Astrocyte of the cerebellum (primary cell): ENCODE data around the gene CPNE5.

Source experiments
- DNase-seq: peaks from one replicate; pipeline ENCODE4 v3.0.0-alpha.2; 2011; ENCODE audit warnings: low read depth
- H3K4me3 ChIP-seq: 2 replicates; pipeline ENCODE4 v1.5.1; 2011; ENCODE audit warnings: mild to moderate bottlenecking, low read depth, low read length, moderate library complexity
- in situ Hi-C: cut with HindIII; loops from 2 replicates; pipeline ENCODE4 v1.10.0; 2017; ENCODE audit warnings: low sequenced_read_pairs
- TF ChIP-seq, protein P1 (sequence below): IDR thresholded peaks from 2 replicates; pipeline ENCODE4 v1.5.1; 2012; ENCODE audit warnings: low read length, low read depth, moderate library complexity, mild to moderate bottlenecking; ENCODE audit errors: missing control alignments

CPNE5 gene

DNA sequence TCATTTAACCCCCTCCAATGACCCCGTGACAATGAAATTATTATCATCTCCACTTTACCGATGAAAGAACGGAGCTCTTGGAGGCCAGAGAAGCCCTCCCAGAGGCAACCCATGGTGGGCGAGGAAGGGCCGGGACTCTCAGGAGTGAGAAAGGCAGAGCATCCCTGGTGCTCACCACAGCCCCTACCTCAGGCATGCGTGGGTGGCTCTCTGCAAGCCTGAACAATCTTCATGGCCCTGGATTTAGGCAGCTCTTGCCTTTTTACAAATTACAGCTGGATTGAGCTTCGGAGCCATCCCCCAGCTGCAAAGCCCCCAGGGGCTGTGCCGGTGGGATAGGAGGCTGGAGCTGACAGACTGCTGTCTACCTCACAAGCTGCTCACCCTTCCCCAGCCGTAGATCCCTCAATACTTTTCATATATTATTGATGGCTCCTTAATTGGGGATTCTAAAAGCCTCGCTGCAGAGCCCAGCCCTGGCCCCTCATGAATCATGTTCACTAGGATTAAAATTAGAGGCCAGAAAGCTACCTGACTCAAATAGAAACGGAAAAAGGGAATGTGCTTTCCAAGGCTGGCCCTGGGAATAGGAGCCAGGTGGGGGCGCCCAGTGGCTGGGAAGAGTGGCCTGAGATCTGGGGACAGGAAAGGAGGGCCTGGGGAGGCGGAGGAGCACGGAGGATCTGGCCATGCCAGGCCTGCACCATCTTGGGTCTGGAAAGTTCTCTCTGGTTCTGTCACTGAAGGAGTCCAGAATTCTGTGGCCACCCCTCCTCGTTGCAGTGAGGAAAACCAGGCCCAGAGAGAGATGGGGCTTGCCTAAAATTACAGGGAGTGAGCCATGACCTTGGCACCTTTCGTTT lies 29.1 kb downstream of the CPNE5 start:
- DNase-seq, result no peak
- TF ChIP-seq, protein P1, sequence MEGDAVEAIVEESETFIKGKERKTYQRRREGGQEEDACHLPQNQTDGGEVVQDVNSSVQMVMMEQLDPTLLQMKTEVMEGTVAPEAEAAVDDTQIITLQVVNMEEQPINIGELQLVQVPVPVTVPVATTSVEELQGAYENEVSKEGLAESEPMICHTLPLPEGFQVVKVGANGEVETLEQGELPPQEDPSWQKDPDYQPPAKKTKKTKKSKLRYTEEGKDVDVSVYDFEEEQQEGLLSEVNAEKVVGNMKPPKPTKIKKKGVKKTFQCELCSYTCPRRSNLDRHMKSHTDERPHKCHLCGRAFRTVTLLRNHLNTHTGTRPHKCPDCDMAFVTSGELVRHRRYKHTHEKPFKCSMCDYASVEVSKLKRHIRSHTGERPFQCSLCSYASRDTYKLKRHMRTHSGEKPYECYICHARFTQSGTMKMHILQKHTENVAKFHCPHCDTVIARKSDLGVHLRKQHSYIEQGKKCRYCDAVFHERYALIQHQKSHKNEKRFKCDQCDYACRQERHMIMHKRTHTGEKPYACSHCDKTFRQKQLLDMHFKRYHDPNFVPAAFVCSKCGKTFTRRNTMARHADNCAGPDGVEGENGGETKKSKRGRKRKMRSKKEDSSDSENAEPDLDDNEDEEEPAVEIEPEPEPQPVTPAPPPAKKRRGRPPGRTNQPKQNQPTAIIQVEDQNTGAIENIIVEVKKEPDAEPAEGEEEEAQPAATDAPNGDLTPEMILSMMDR, result no peak
- H3K4me3 ChIP-seq, result no peak overlapping the region
- in situ Hi-C loops, result loop anchor here (5.0 kb wide), 2 partner anchors 53 to 97 kb away; no protein-coding TSS in a partner anchor

DNA sequence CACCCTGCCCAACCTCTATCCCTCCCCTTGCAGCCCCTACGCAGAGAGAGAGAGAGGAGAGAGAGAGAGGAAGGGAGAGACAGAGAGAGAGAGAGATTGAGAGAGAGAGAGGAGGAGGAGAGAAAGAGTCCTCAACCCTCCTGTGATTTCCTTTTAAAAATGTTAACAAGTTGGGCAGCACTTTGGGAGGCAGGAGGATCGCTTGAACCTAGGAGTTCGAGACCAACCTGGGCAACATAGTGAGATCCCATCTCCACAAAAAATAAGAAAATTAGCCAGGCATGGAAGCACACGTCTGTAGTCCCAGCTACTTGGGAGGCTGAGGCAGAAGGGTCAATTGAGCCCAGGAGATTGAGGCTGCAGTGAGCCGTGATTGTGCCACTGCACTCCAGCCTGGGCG lies 30.1 kb downstream of the CPNE5 start:
- no peak overlapping the region for H3K4me3 ChIP-seq
- in situ Hi-C loops, result no loop called here
- TF ChIP-seq, protein P1, result no peak
- DNase-seq, result no peak

DNA sequence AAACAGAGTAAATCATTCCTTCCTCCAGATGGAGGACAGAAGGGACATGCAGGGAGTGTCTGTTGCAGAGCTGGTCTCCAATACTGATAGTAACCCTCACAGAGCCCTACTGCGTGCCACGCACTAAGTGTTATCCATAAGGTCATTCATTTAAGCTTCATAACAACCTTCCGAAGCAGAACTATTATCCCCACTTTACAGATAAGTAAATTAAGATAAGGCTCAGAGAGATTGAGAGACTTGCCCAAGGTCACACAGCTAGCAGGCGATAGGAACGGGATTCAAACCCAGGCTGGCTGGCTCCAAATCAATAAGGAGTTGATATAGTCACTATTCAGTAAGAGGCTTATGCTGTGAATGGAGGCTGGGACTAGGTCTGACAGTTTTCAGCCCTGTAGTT lies 30.6 kb downstream of the CPNE5 start:
- no peak overlapping the region for H3K4me3 ChIP-seq
- no peak for DNase-seq
- TF ChIP-seq, protein P1, result no peak
- in situ Hi-C loops, result no loop called here

DNA sequence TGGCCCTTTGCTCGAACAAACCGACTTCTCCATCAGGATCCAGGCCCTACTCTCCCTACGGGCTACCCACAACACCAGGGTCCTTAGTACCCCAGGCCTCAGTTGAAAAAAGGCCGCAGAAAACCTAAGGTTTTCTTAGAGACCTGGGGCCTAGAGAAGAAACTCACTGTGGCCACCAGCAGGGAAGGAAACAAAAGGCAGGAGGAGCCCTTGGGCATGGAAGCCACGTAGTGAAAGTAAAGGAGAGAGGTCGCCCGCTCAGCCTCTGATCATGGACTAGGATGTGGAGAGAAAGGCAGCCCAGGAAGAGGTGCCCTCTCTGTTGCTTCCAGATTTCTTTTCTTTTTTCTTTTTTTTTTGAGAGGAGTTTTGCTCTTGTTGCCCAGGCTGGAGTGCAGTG lies 31.5 kb downstream of the CPNE5 start:
- TF ChIP-seq, protein P1, result no peak
- no peak overlapping the region for H3K4me3 ChIP-seq
- DNase-seq, result no peak
- in situ Hi-C loops, result no loop called here

DNA sequence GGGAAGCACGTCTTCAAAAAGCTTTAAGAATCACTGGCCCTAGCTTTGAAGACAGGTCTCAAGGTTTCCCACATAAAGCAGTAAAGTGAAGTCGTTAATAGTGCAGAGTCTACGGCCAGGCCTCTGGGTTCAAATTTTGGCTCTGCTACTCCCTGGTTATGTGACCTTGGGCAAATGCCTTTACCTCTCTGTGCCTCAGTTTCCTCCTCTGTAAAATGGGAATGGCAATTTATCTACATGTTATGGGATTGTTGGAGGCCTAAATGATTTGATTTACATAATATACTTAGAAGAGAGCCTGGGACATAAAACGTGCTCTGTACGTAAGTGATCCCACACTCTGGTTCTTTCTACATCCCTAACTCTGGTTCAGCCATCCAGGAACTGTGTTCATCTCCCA lies 32.1 kb downstream of the CPNE5 start:
- no peak for DNase-seq
- H3K4me3 ChIP-seq, result no peak overlapping the region
- TF ChIP-seq, protein P1, result no peak
- in situ Hi-C loops, result no loop called here

DNA sequence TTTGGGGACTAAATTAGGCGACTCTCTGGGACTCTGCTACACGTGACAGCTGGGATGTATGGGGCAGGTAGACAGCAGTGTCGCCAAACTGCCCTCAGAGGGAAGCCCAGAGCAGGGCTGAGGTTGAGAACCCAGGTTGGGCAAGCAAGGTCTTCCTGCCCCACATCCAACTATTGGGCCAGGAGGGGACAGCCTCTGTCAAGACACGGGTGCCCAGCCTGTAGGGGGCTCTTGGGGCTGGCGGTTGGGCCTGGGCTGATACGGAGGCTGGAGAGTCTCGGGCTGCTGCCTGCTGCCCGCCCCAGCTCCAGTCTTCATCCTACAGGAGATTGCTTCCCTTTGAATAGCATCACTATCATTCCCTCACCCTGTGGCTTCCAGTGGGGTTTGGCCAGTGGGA lies 33.3 kb downstream of the CPNE5 start:
- no peak overlapping the region for H3K4me3 ChIP-seq
- DNase-seq, result no peak
- in situ Hi-C loops, result no loop called here
- TF ChIP-seq, protein P1, result no peak
